Measurements from ENCODE around the gene TTYH2. TPM values are rescaled to one million over a fixed set of nuclear protein-coding genes. Genes with fewer than 3 reads are reported as not detected.

The TTYH2 gene
- total RNA-seq, 2 experiments from 2014 or later: 3.1 to 3.8 TPM

- Histone ChIP-seq H3K9me2 (ENCODE audit: insufficient read depth, low read length) (no peaks in the 10 kb centered on the region), H3K36me3 (ENCODE audit: insufficient read depth, low read length) (no peaks in the 10 kb centered on the region), H3K4me2 (ENCODE audit: low read length) (no peak overlapping the region), H4K20me1 (ENCODE audit: insufficient read depth, low read length) (no peaks in the 10 kb centered on the region), H2AFZ (ENCODE audit: low read length) (no peak overlapping the region), H3K27ac (ENCODE audit: low read depth, low read length, poor library complexity, severe bottlenecking) (no peak overlapping the region), H3K4me3 (ENCODE audit: low read depth, low read length, poor library complexity, severe bottlenecking) (no peak overlapping the region), H3K79me2 (ENCODE audit: insufficient read depth, low read depth, low read length) (no peaks in the 10 kb centered on the region), H3K9me3 (ENCODE audit: low read length) (no peaks in the 10 kb centered on the region), H3K4me1 (ENCODE audit: insufficient read depth, low read length, poor library complexity, severe bottlenecking) (peaks cover 29% of the 10 kb centered on the region)
- TF ChIP-seq EZH2phosphoT487 (IDR thresholded peaks at IDR 0.05; ENCODE audit: borderline replicate concordance, low read depth, low read length): no peak
- TF ChIP-seq, protein P1, sequence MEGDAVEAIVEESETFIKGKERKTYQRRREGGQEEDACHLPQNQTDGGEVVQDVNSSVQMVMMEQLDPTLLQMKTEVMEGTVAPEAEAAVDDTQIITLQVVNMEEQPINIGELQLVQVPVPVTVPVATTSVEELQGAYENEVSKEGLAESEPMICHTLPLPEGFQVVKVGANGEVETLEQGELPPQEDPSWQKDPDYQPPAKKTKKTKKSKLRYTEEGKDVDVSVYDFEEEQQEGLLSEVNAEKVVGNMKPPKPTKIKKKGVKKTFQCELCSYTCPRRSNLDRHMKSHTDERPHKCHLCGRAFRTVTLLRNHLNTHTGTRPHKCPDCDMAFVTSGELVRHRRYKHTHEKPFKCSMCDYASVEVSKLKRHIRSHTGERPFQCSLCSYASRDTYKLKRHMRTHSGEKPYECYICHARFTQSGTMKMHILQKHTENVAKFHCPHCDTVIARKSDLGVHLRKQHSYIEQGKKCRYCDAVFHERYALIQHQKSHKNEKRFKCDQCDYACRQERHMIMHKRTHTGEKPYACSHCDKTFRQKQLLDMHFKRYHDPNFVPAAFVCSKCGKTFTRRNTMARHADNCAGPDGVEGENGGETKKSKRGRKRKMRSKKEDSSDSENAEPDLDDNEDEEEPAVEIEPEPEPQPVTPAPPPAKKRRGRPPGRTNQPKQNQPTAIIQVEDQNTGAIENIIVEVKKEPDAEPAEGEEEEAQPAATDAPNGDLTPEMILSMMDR (conservative IDR thresholded peaks at IDR 0.05; ENCODE audit: low read length): no peak
- intact Hi-C loops (cut with micrococcal nuclease; ENCODE audit: unreplicated experiment): loop anchor here (10.0 kb wide), 1 partner anchor 235 kb away; no protein-coding TSS in a partner anchor
- no peak for DNase-seq (ENCODE audit: low spot score)
- POLR2A ChIA-PET: no interaction called here
- CTCF ChIA-PET (ENCODE audit: unreplicated experiment): no interaction called here
- no TSS peak for BruUV-seq (replicated peaks)
Measured at GRCh38 chr17:74219576-74220133, 6.3 kb downstream of the TTYH2 start.

DNA sequence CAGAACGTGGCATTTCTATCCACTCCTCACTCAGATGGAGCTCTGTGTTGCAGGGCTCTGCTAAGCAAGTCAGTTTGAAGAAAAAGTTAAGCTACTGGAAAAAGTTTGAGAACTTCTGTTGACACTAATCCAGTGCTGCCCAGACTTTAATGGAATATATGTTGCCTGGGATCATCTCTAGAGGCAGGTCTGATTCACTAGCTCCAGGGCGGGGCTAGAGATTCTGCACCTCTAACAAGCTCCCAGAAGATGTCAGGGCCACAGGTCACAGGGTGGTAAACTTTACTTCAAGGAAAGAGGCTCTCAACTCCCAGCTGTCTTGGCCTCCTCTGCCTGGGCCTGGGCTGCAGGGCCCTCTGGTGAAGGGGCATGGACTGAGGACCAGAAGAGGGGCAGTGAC, 6.8 kb downstream of the TTYH2 start:
- Histone ChIP-seq H3K9me3 (ENCODE audit: low read length) (no peaks in the 10 kb centered on the region), H3K4me3 (ENCODE audit: low read depth, low read length, poor library complexity, severe bottlenecking) (no peak overlapping the region), H3K36me3 (ENCODE audit: insufficient read depth, low read length) (no peaks in the 10 kb centered on the region), H3K4me1 (ENCODE audit: insufficient read depth, low read length, poor library complexity, severe bottlenecking) (peaks cover 23% of the 10 kb centered on the region), H3K79me2 (ENCODE audit: insufficient read depth, low read depth, low read length) (no peaks in the 10 kb centered on the region), H2AFZ (ENCODE audit: low read length) (no peak overlapping the region), H3K27ac (ENCODE audit: low read depth, low read length, poor library complexity, severe bottlenecking) (no peak overlapping the region), H3K9me2 (ENCODE audit: insufficient read depth, low read length) (no peaks in the 10 kb centered on the region), H4K20me1 (ENCODE audit: insufficient read depth, low read length) (no peaks in the 10 kb centered on the region), H3K4me2 (ENCODE audit: low read length) (no peak overlapping the region)
- intact Hi-C loops (cut with micrococcal nuclease; ENCODE audit: unreplicated experiment): no loop called here
- CTCF ChIA-PET (ENCODE audit: unreplicated experiment): no interaction called here
- BruUV-seq (replicated peaks): no TSS peak
- TF ChIP-seq, protein P1 (conservative IDR thresholded peaks at IDR 0.05; ENCODE audit: low read length): no peak
- no peak for TF ChIP-seq EZH2phosphoT487 (IDR thresholded peaks at IDR 0.05; ENCODE audit: borderline replicate concordance, low read depth, low read length)
- DNase-seq (ENCODE audit: low spot score): no peak
- POLR2A ChIA-PET: no interaction called here

GRCh38 chr17:74220946-74221818, 7.8 kb downstream of the TTYH2 start:
- Histone ChIP-seq H3K4me3 (ENCODE audit: low read depth, low read length, poor library complexity, severe bottlenecking) (no peak overlapping the region), H2AFZ (ENCODE audit: low read length) (no peak overlapping the region), H3K27ac (ENCODE audit: low read depth, low read length, poor library complexity, severe bottlenecking) (no peak overlapping the region), H3K9me3 (ENCODE audit: low read length) (no peaks in the 10 kb centered on the region), H3K4me1 (ENCODE audit: insufficient read depth, low read length, poor library complexity, severe bottlenecking) (peaks cover 14% of the 10 kb centered on the region), H3K79me2 (ENCODE audit: insufficient read depth, low read depth, low read length) (no peaks in the 10 kb centered on the region), H3K9me2 (ENCODE audit: insufficient read depth, low read length) (no peaks in the 10 kb centered on the region), H3K4me2 (ENCODE audit: low read length) (no peak overlapping the region), H3K36me3 (ENCODE audit: insufficient read depth, low read length) (no peaks in the 10 kb centered on the region), H4K20me1 (ENCODE audit: insufficient read depth, low read length) (no peaks in the 10 kb centered on the region)
- ChIA-PET POLR2A (no interaction called here), CTCF (ENCODE audit: unreplicated experiment) (no interaction called here)
- no TSS peak for BruUV-seq (replicated peaks)
- TF ChIP-seq, protein P1 (conservative IDR thresholded peaks at IDR 0.05; ENCODE audit: low read length): no peak
- no peak for TF ChIP-seq EZH2phosphoT487 (IDR thresholded peaks at IDR 0.05; ENCODE audit: borderline replicate concordance, low read depth, low read length)
- intact Hi-C loops (cut with micrococcal nuclease; ENCODE audit: unreplicated experiment): no loop called here
- DNase-seq (ENCODE audit: low spot score): no peak
